ENCODE measurements around the gene C2CD2.
A peak's percentile ranks its signal among the peaks of the same experiment; 100 is the strongest.

The C2CD2 gene

GRCh38 chr21:41851090-41851790, 102.6 kb downstream of the C2CD2 start:
- DNase-seq (ENCODE audit: low read depth in 1 of 2, low spot score in 1 of 2), result no peak
- in situ Hi-C loops (cut with HindIII; ENCODE audit: low pct_unique_long_range_greater_than_20kb, low sequenced_read_pairs), result no loop called here
- no peak for TF ChIP-seq JUND (IDR thresholded peaks at IDR 0.05; ENCODE audit: low read depth)

- no peak for DNase-seq (ENCODE audit: low read depth in 1 of 2, low spot score in 1 of 2)
- TF ChIP-seq JUND (IDR thresholded peaks at IDR 0.05; ENCODE audit: low read depth), result no peak
- in situ Hi-C loops (cut with HindIII; ENCODE audit: low pct_unique_long_range_greater_than_20kb, low sequenced_read_pairs), result no loop called here
Observed at GRCh38 chr21:41850085-41850484, 103.7 kb downstream of the C2CD2 start.

GRCh38 chr21:41848958-41849580, 104.7 kb downstream of the C2CD2 start:
- TF ChIP-seq JUND (IDR thresholded peaks at IDR 0.05; ENCODE audit: low read depth), result no peak
- in situ Hi-C loops (cut with HindIII; ENCODE audit: low pct_unique_long_range_greater_than_20kb, low sequenced_read_pairs), result no loop called here
- peak; percentile 29 to 71 for DNase-seq (ENCODE audit: low read depth in 1 of 2, low spot score in 1 of 2)

- DNase-seq (ENCODE audit: low read depth in 1 of 2, low spot score in 1 of 2), result peak in 1 of 2 experiments; percentile 14
- no peak for TF ChIP-seq JUND (IDR thresholded peaks at IDR 0.05; ENCODE audit: low read depth)
- in situ Hi-C loops (cut with HindIII; ENCODE audit: low pct_unique_long_range_greater_than_20kb, low sequenced_read_pairs), result no loop called here
Observed at GRCh38 chr21:41848533-41848932, 105.3 kb downstream of the C2CD2 start.

- in situ Hi-C loops (cut with HindIII; ENCODE audit: low pct_unique_long_range_greater_than_20kb, low sequenced_read_pairs), result no loop called here
- no peak for DNase-seq (ENCODE audit: low read depth in 1 of 2, low spot score in 1 of 2)
- TF ChIP-seq JUND (IDR thresholded peaks at IDR 0.05; ENCODE audit: low read depth), result no peak
Observed at GRCh38 chr21:41847066-41847804, 106.6 kb downstream of the C2CD2 start.

GRCh38 chr21:41846536-41846935, 107.3 kb downstream of the C2CD2 start:
- in situ Hi-C loops (cut with HindIII; ENCODE audit: low pct_unique_long_range_greater_than_20kb, low sequenced_read_pairs), result no loop called here
- DNase-seq (ENCODE audit: low read depth in 1 of 2, low spot score in 1 of 2), result no peak
- no peak for TF ChIP-seq JUND (IDR thresholded peaks at IDR 0.05; ENCODE audit: low read depth)

- TF ChIP-seq JUND (IDR thresholded peaks at IDR 0.05; ENCODE audit: low read depth), result no peak
- no peak for DNase-seq (ENCODE audit: low read depth in 1 of 2, low spot score in 1 of 2)
- in situ Hi-C loops (cut with HindIII; ENCODE audit: low pct_unique_long_range_greater_than_20kb, low sequenced_read_pairs), result no loop called here
Observed at GRCh38 chr21:41846033-41846317, 107.8 kb downstream of the C2CD2 start.

GRCh38 chr21:41845310-41846032, 108.3 kb downstream of the C2CD2 start:
- in situ Hi-C loops (cut with HindIII; ENCODE audit: low pct_unique_long_range_greater_than_20kb, low sequenced_read_pairs), result no loop called here
- no peak for TF ChIP-seq JUND (IDR thresholded peaks at IDR 0.05; ENCODE audit: low read depth)
- no peak for DNase-seq (ENCODE audit: low read depth in 1 of 2, low spot score in 1 of 2)

GRCh38 chr21:41843584-41843983, 110.2 kb downstream of the C2CD2 start:
- in situ Hi-C loops (cut with HindIII; ENCODE audit: low pct_unique_long_range_greater_than_20kb, low sequenced_read_pairs), result no loop called here
- TF ChIP-seq JUND (IDR thresholded peaks at IDR 0.05; ENCODE audit: low read depth), result no peak
- DNase-seq (ENCODE audit: low read depth in 1 of 2, low spot score in 1 of 2), result no peak

- in situ Hi-C loops (cut with HindIII; ENCODE audit: low pct_unique_long_range_greater_than_20kb, low sequenced_read_pairs), result no loop called here
- no peak for DNase-seq (ENCODE audit: low read depth in 1 of 2, low spot score in 1 of 2)
- no peak for TF ChIP-seq JUND (IDR thresholded peaks at IDR 0.05; ENCODE audit: low read depth)
Observed at GRCh38 chr21:41840880-41841279, 112.9 kb downstream of the C2CD2 start.

GRCh38 chr21:41839387-41840000, 114.3 kb downstream of the C2CD2 start:
- no peak for DNase-seq (ENCODE audit: low read depth in 1 of 2, low spot score in 1 of 2)
- in situ Hi-C loops (cut with HindIII; ENCODE audit: low pct_unique_long_range_greater_than_20kb, low sequenced_read_pairs), result no loop called here
- no peak for TF ChIP-seq JUND (IDR thresholded peaks at IDR 0.05; ENCODE audit: low read depth)

- TF ChIP-seq JUND (IDR thresholded peaks at IDR 0.05; ENCODE audit: low read depth), result no peak
- in situ Hi-C loops (cut with HindIII; ENCODE audit: low pct_unique_long_range_greater_than_20kb, low sequenced_read_pairs), result no loop called here
- no peak for DNase-seq (ENCODE audit: low read depth in 1 of 2, low spot score in 1 of 2)
Observed at GRCh38 chr21:41837756-41838297, 116.0 kb downstream of the C2CD2 start.

Data from T47D (cell line).